ENCODE data around the gene ERMP1.
"Not testable (repeated sequence)": the region's sequence is repeated elsewhere in the genome, so short reads cannot be mapped to it uniquely, and the experiment has no call there.

The ERMP1 gene

GRCh38 chr9:5815461-5815860 lies 17.5 kb downstream of the ERMP1 start:
- DNase-seq (ENCODE audit: low read depth) = no peak
- TF ChIP-seq CTCF (conservative IDR thresholded peaks at IDR 0.05; ENCODE audit: control insufficient read depth, insufficient read depth, low read depth, low read length) = no peak
- H3K4me3 ChIP-seq (ENCODE audit: control insufficient read depth, low read depth, low read length) = no peak overlapping the region

GRCh38 chr9:5813824-5814223 lies 19.1 kb downstream of the ERMP1 start:
- no peak for TF ChIP-seq CTCF (conservative IDR thresholded peaks at IDR 0.05; ENCODE audit: control insufficient read depth, insufficient read depth, low read depth, low read length)

GRCh38 chr9:5811751-5812150 lies 21.2 kb downstream of the ERMP1 start:
- DNase-seq (ENCODE audit: low read depth) = no peak
- H3K4me3 ChIP-seq (ENCODE audit: control insufficient read depth, low read depth, low read length) = no peak overlapping the region
- TF ChIP-seq CTCF (conservative IDR thresholded peaks at IDR 0.05; ENCODE audit: control insufficient read depth, insufficient read depth, low read depth, low read length) = no peak

More at GRCh38 chr9:5813824-5814223, 19.1 kb downstream of the ERMP1 start:
- no peak overlapping the region for H3K4me3 ChIP-seq (ENCODE audit: control insufficient read depth, low read depth, low read length)
- DNase-seq (ENCODE audit: low read depth) = no peak

- H3K4me3 ChIP-seq (ENCODE audit: control insufficient read depth, low read depth, low read length) = no peak overlapping the region
- TF ChIP-seq CTCF (conservative IDR thresholded peaks at IDR 0.05; ENCODE audit: control insufficient read depth, insufficient read depth, low read depth, low read length) = no peak
- no peak for DNase-seq (ENCODE audit: low read depth)
These were observed 27.4 kb downstream of the ERMP1 start for GRCh38 chr9:5805478-5805877.

GRCh38 chr9:5801739-5802113 lies 31.2 kb downstream of the ERMP1 start:
- no peak for DNase-seq (ENCODE audit: low read depth)
- H3K4me3 ChIP-seq (ENCODE audit: control insufficient read depth, low read depth, low read length) = no peak overlapping the region
- TF ChIP-seq CTCF (conservative IDR thresholded peaks at IDR 0.05; ENCODE audit: control insufficient read depth, insufficient read depth, low read depth, low read length) = no peak

GRCh38 chr9:5800969-5801738 lies 31.8 kb downstream of the ERMP1 start:
- DNase-seq (ENCODE audit: low read depth) = no peak
- no peak overlapping the region for H3K4me3 ChIP-seq (ENCODE audit: control insufficient read depth, low read depth, low read length)
- TF ChIP-seq CTCF (conservative IDR thresholded peaks at IDR 0.05; ENCODE audit: control insufficient read depth, insufficient read depth, low read depth, low read length) = no peak

GRCh38 chr9:5800378-5800777 lies 32.5 kb downstream of the ERMP1 start:
- not testable (repeated sequence) for H3K4me3 ChIP-seq (ENCODE audit: control insufficient read depth, low read depth, low read length); DNase-seq (ENCODE audit: low read depth)
